ENCODE results near the gene IQSEC2. TPM values are rescaled to one million over a fixed set of nuclear protein-coding genes. Genes with fewer than 3 reads are reported as not detected.

IQSEC2 gene
- total and polyA plus RNA-seq, 2 donors (not counting 1 experiment from before 2014, with no cell fraction given) = 0.58 to 0.94 TPM

GRCh38 chrX:53288189-53288588, 6.8 kb upstream of the IQSEC2 start:
- TF ChIP-seq EZH2 (IDR thresholded peaks at IDR 0.05; ENCODE audit: borderline replicate concordance, insufficient read depth, low read depth, low read length, poor library complexity, severe bottlenecking) (no peak), CTCF (IDR thresholded peaks at IDR 0.05) (no peak)
- POLR2A ChIA-PET = no interaction called here
- H2AFZ ChIP-seq (ENCODE audit: insufficient read depth, low read depth, low read length, poor library complexity, severe bottlenecking) = peak overlapping the region; percentile 87

GRCh38 chrX:53287493-53288138, 6.2 kb upstream of the IQSEC2 start:
- peak overlapping the region in 1 of 2 donors; percentile 30 for H3K27ac ChIP-seq (ENCODE audit: low read length in 2 of 2)

More at GRCh38 chrX:53288189-53288588, 6.8 kb upstream of the IQSEC2 start:
- Histone ChIP-seq H3K79me2 (ENCODE audit: control insufficient read depth, insufficient read depth, low read length) (no peaks in the 10 kb centered on the region), H3K36me3 (replicated peaks in 1 of 2; ENCODE audit: control extremely low read depth in 1 of 2, control insufficient read depth in 1 of 2, extremely low read depth in 1 of 2, insufficient read depth in 2 of 2, low read length in 1 of 2) (no peaks in the 10 kb centered on the region), H4K20me1 (ENCODE audit: control insufficient read depth, insufficient read depth, low read length, poor library complexity, severe bottlenecking) (no peaks in the 10 kb centered on the region), H3K9ac (ENCODE audit: low read length) (peak overlapping the region; percentile 43), H3K27ac (ENCODE audit: low read length in 2 of 2) (no peak overlapping the region), H3K4me1 (ENCODE audit: control insufficient read depth in 2 of 2, insufficient read depth in 2 of 2, low read length in 2 of 2) (peaks cover 10 to 18% of the 10 kb centered on the region in 2 donors), H3K4me3 (ENCODE audit: control extremely low read depth in 1 of 5, extremely low read depth in 1 of 5, insufficient read depth in 1 of 5, low read depth in 2 of 5, low read length in 4 of 5) (peak overlapping the region in 4 of 5 experiments; percentile 13 to 59 (median 29)), H3K4me2 (replicated peaks; ENCODE audit: low read depth, low read length, poor library complexity, severe bottlenecking) (peak overlapping the region; percentile 70), H3K9me3 (ENCODE audit: control extremely low read depth in 1 of 3, control insufficient read depth in 2 of 3, insufficient read depth in 1 of 3, low read length in 2 of 3) (no peaks in the 10 kb centered on the region), H3K27me3 (replicated peaks in 1 of 4; ENCODE audit: control extremely low read depth in 1 of 4, control insufficient read depth in 3 of 4, insufficient read depth in 4 of 4, low read length in 3 of 4) (no peaks in the 10 kb centered on the region)
- H3K4me1 Mint-ChIP-seq = peaks cover 16% of the 10 kb centered on the region
- H3K27ac Mint-ChIP-seq = peak overlapping the region; percentile 88
- WGBS (ENCODE audit: insufficient coverage) = 18% methylated on average over 6 of the region's 8 CpGs
- no peak for ATAC-seq (ENCODE audit: low read depth)
- peak overlapping the region; percentile 80 for H3K4me3 Mint-ChIP-seq
- no peaks in the 10 kb centered on the region for H3K9me3 Mint-ChIP-seq (ENCODE audit: insufficient read depth)
- intact Hi-C loops (cut with micrococcal nuclease) = no loop called here
- H3K27me3 Mint-ChIP-seq = no peaks in the 10 kb centered on the region
- no peak for DNase-seq
- CTCF ChIA-PET = interaction anchor here (1.2 to 1.4 kb wide), 2 partner anchors 25 to 194 kb away, joined by 4 read pairs; no protein-coding TSS in a partner anchor

More at GRCh38 chrX:53287493-53288138, 6.2 kb upstream of the IQSEC2 start:
- Histone ChIP-seq H3K4me2 (replicated peaks; ENCODE audit: low read depth, low read length, poor library complexity, severe bottlenecking) (peak overlapping the region; percentile 70), H2AFZ (ENCODE audit: insufficient read depth, low read depth, low read length, poor library complexity, severe bottlenecking) (peak overlapping the region; percentile 87), H3K79me2 (ENCODE audit: control insufficient read depth, insufficient read depth, low read length) (no peaks in the 10 kb centered on the region), H3K9ac (ENCODE audit: low read length) (peak overlapping the region; percentile 43), H4K20me1 (ENCODE audit: control insufficient read depth, insufficient read depth, low read length, poor library complexity, severe bottlenecking) (no peaks in the 10 kb centered on the region), H3K27me3 (replicated peaks in 1 of 4; ENCODE audit: control extremely low read depth in 1 of 4, control insufficient read depth in 3 of 4, insufficient read depth in 4 of 4, low read length in 3 of 4) (no peaks in the 10 kb centered on the region), H3K9me3 (ENCODE audit: control extremely low read depth in 1 of 3, control insufficient read depth in 2 of 3, insufficient read depth in 1 of 3, low read length in 2 of 3) (no peaks in the 10 kb centered on the region), H3K4me3 (ENCODE audit: control extremely low read depth in 1 of 5, extremely low read depth in 1 of 5, insufficient read depth in 1 of 5, low read depth in 2 of 5, low read length in 4 of 5) (peak overlapping the region in 4 of 5 experiments; percentile 13 to 59 (median 29)), H3K36me3 (replicated peaks in 1 of 2; ENCODE audit: control extremely low read depth in 1 of 2, control insufficient read depth in 1 of 2, extremely low read depth in 1 of 2, insufficient read depth in 2 of 2, low read length in 1 of 2) (no peaks in the 10 kb centered on the region), H3K4me1 (ENCODE audit: control insufficient read depth in 2 of 2, insufficient read depth in 2 of 2, low read length in 2 of 2) (peaks cover 10 to 18% of the 10 kb centered on the region in 2 donors)
- Mint-ChIP-seq H3K27me3 (no peaks in the 10 kb centered on the region), H3K9me3 (ENCODE audit: insufficient read depth) (no peaks in the 10 kb centered on the region), H3K4me3 (peak overlapping the region; percentile 80), H3K27ac (peak overlapping the region; percentile 88), H3K4me1 (peaks cover 16% of the 10 kb centered on the region)
- 10% methylated on average over 2 of the region's 11 CpGs for WGBS (ENCODE audit: insufficient coverage)
- ChIA-PET POLR2A (no interaction called here), CTCF (interaction anchor here (0.6 to 1.8 kb wide), 7 partner anchors 26 to 194 kb away, joined by 3 to 4 read pairs (median 4); no protein-coding TSS in a partner anchor)
- TF ChIP-seq EZH2 (IDR thresholded peaks at IDR 0.05; ENCODE audit: borderline replicate concordance, insufficient read depth, low read depth, low read length, poor library complexity, severe bottlenecking) = no peak
- TF ChIP-seq CTCF (IDR thresholded peaks at IDR 0.05) = no peak
- peak; percentile 18 for DNase-seq
- intact Hi-C loops (cut with micrococcal nuclease) = no loop called here
- ATAC-seq (ENCODE audit: low read depth) = peak; percentile 52
